HAP-1 (cell line): Measurements from ENCODE around the gene COL7A1.

ENCODE experiments used
- DNase-seq, 2 experiments: peaks; one replicate each; pipeline ENCODE4 v3.0.0-alpha.2; 2016 to 2020; ENCODE audit warnings: low spot score in 2 of 2
- H3K27me3 ChIP-seq: fragments of 250-450 bp; sonication (Bioruptor Pico); 2 replicates; pipeline ENCODE4 v1.5.1; 2020; ENCODE audit warnings: low read depth, mild to moderate bottlenecking, moderate library complexity
- H3K36me3 ChIP-seq: fragments of 250-450 bp; sonication (Bioruptor Pico); replicated peaks from 2 replicates; pipeline ENCODE4 v1.5.1; 2020; ENCODE audit warnings: mild to moderate bottlenecking
- H3K4me1 ChIP-seq: fragments of 250-450 bp; sonication (Bioruptor Pico); 2 replicates; pipeline ENCODE4 v1.5.1; 2020; ENCODE audit warnings: mild to moderate bottlenecking
- H3K4me3 ChIP-seq: fragments of 250-450 bp; sonication (Bioruptor Pico); 2 replicates; pipeline ENCODE4 v1.5.1; 2020; ENCODE audit warnings: mild to moderate bottlenecking, moderate library complexity
- H3K9me3 ChIP-seq: fragments of 250-450 bp; sonication (Bioruptor Pico); 2 replicates; pipeline ENCODE4 v1.5.1; 2020; ENCODE audit warnings: mild to moderate bottlenecking, moderate library complexity
- in situ Hi-C: fragments of 300-500 bp; cut with MboI; formaldehyde crosslinking; loops from 3 replicates; pipeline ENCODE4 v1.14.3; 2020; ENCODE audit warnings: low sequenced_read_pairs, inconsistent platforms, mixed read lengths

COL7A1 gene

GRCh38 chr3:48567500-48567899, 27.6 kb downstream of the COL7A1 start:
- Histone ChIP-seq H3K9me3 (no peaks in the 10 kb centered on the region), H3K27me3 (no peaks in the 10 kb centered on the region), H3K36me3 (no peaks in the 10 kb centered on the region), H3K4me3 (no peak overlapping the region), H3K4me1 (no peaks in the 10 kb centered on the region)
- in situ Hi-C loops, result no loop called here
- no peak for DNase-seq

- Histone ChIP-seq H3K27me3 (no peaks in the 10 kb centered on the region), H3K4me3 (no peak overlapping the region), H3K9me3 (no peaks in the 10 kb centered on the region), H3K4me1 (no peaks in the 10 kb centered on the region), H3K36me3 (no peaks in the 10 kb centered on the region)
- no peak for DNase-seq
- in situ Hi-C loops, result no loop called here
Observed at GRCh38 chr3:48567090-48567489, 28.0 kb downstream of the COL7A1 start.

DNA sequence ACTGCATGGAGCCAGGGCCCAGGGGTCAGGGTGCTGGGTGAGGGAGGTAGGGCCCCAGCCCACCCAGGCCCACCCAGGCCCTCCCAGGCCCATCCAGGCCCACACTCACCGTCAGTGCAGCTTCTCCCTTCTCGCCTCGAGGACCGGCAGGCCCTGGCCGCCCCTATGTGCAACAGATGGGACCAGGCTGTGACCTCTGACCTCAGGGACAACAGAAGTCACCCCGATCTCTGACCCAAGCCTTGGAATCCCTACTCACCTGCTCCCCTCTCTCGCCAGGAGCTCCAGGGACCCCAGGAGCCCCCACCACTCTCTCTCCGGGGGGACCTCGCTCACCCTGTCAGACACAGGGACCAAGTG, 28.7 kb downstream of the COL7A1 start:
- H3K4me1 ChIP-seq, result no peaks in the 10 kb centered on the region
- no peak for DNase-seq
- no peaks in the 10 kb centered on the region for H3K36me3 ChIP-seq
- no peak overlapping the region for H3K4me3 ChIP-seq
- H3K9me3 ChIP-seq, result no peaks in the 10 kb centered on the region
- no peaks in the 10 kb centered on the region for H3K27me3 ChIP-seq
- in situ Hi-C loops, result no loop called here

GRCh38 chr3:48565591-48566400, 29.3 kb downstream of the COL7A1 start:
- H3K27me3 ChIP-seq, result no peaks in the 10 kb centered on the region
- H3K4me3 ChIP-seq, result no peak overlapping the region
- DNase-seq, result no peak
- H3K36me3 ChIP-seq, result no peaks in the 10 kb centered on the region
- H3K9me3 ChIP-seq, result no peaks in the 10 kb centered on the region
- H3K4me1 ChIP-seq, result no peaks in the 10 kb centered on the region
- in situ Hi-C loops, result no loop called here

DNA sequence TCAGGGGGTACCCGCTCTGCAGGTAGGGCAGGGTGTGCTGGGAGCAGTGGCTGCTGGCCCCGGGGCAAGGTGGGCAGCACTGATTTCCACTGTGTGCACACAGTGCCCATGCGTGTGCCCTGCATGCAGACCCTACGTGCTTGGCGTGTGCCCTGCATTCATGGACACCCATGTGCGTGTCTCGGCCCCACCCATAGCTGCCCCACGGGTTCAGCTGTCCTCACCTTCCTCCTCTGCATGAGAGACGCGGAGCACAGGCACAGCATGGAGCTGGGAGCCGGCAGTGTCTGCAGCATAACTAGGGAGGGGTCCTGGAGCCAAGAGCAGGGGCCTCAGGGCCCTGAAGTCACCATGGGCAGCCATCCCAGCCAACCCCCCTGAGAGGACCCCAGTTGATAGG, 29.9 kb downstream of the COL7A1 start:
- Histone ChIP-seq H3K9me3 (no peaks in the 10 kb centered on the region), H3K36me3 (no peaks in the 10 kb centered on the region)

DNA sequence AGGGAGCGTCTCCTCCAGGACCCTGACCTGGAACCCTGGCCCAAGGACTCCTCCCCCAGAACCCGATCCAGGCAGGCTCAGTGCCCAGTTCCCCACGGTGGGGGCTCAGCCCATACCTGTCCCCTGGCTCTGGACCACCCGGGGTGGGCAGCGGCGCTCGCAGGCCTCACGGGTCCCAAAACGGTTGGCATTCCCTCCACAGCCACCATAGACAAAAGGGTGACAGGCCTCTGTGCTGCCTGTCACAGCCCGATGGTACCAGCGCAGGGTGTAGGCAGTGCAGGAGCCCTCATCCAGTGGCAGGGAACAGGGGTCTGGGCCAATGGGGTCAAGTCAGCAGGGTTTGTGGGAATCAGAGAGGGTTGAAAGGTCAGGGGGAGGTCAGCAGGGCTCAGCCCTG, 30.5 kb downstream of the COL7A1 start:
- Histone ChIP-seq H3K9me3 (no peaks in the 10 kb centered on the region), H3K4me1 (no peaks in the 10 kb centered on the region), H3K27me3 (no peaks in the 10 kb centered on the region), H3K36me3 (no peaks in the 10 kb centered on the region), H3K4me3 (no peak overlapping the region)
- DNase-seq, result no peak
- in situ Hi-C loops, result no loop called here

More for the DNA sequence above, 29.9 kb downstream of the COL7A1 start:
- in situ Hi-C loops, result no loop called here
- Histone ChIP-seq H3K27me3 (no peaks in the 10 kb centered on the region), H3K4me3 (no peak overlapping the region), H3K4me1 (no peaks in the 10 kb centered on the region)
- no peak for DNase-seq

GRCh38 chr3:48564022-48564421, 31.1 kb downstream of the COL7A1 start:
- no peaks in the 10 kb centered on the region for H3K27me3 ChIP-seq
- H3K9me3 ChIP-seq, result no peaks in the 10 kb centered on the region
- no peak overlapping the region for H3K4me3 ChIP-seq
- no peaks in the 10 kb centered on the region for H3K36me3 ChIP-seq
- no peaks in the 10 kb centered on the region for H3K4me1 ChIP-seq
- in situ Hi-C loops, result no loop called here
- DNase-seq, result no peak

DNA sequence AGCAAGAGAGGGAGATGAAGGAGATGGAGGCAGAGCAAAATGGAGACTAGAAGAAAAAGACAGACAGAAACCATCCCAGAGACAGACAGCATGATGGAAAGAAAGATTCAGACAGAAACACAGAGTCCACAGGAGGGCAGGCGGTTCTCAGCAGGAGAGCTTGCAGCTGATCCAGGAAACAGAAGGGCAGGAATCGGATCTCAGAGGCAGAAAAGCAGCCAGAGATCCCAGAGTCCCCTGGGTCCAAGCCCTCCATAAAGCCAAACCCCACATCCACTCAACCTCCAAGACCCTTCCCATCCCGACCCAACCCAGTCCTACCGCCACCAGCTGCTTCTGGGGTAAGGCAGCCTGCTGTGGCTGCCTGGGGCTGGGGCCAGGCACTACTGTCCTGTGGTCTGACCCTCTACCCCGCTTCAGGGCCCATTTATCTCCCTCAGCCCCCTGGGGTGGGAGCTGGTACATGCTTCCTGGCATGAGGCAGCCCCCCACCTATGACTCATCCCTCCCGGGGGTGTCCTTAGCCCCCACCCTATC, 31.7 kb downstream of the COL7A1 start, which contains the start of gene UCN2:
UCN2 (minus strand) TSS at position 400 of the 537 bp plus-strand sequence. CDS start 657 bp downstream, outside the sequence.
- Histone ChIP-seq H3K36me3 (no peaks in the 10 kb centered on the region), H3K9me3 (no peaks in the 10 kb centered on the region), H3K4me1 (no peaks in the 10 kb centered on the region), H3K27me3 (no peaks in the 10 kb centered on the region), H3K4me3 (no peak within 1 kb of the TSS)
- DNase-seq, result no peak
- in situ Hi-C loops, result no loop called here

GRCh38 chr3:48562367-48563095, 32.6 kb downstream of the COL7A1 start:
- no peak for DNase-seq
- Histone ChIP-seq H3K27me3 (no peaks in the 10 kb centered on the region), H3K4me3 (no peak overlapping the region), H3K9me3 (no peaks in the 10 kb centered on the region), H3K36me3 (no peaks in the 10 kb centered on the region), H3K4me1 (peaks cover 5% of the 10 kb centered on the region)
- in situ Hi-C loops, result no loop called here

DNA sequence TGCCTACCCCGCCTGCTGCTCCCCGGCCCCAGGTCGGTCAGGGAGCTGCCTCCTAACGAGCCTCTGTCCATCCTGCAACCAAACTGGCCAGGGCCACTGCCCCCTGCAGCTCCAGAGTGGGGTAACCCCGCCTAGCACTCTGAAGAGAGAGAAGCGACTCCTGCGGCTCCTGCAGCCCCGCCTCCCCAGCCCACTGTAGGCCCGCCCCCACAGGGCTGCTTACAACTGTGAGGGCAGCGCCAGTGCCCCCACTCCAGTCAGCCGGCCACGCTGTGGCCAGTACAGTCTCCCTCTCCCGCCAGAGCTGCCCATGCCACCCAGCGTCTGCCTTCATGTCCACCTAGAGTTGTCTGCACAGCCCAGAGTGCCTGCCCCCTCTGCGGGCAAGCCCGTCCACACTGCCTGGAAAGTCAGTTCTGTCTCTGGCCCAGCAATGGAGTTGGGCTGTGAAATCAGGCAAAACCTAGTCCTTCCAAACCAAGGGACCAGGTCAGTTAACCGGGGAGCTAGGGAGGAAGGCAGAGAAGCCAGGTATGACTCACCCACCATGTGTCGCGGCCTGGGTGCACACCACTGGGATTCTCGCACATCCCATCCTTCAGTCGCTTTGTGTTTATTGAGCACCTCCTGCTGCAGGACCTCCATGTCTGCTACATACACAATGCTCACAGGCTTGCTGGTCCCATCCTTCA, 33.9 kb downstream of the COL7A1 start:
- in situ Hi-C loops, result no loop called here
- H3K27me3 ChIP-seq, result no peaks in the 10 kb centered on the region
- H3K36me3 ChIP-seq, result no peaks in the 10 kb centered on the region
- H3K9me3 ChIP-seq, result no peaks in the 10 kb centered on the region
- H3K4me1 ChIP-seq, result peaks cover 8% of the 10 kb centered on the region
- peak in 1 of 2 experiments; percentile 66 for DNase-seq
- no peak overlapping the region for H3K4me3 ChIP-seq

DNA sequence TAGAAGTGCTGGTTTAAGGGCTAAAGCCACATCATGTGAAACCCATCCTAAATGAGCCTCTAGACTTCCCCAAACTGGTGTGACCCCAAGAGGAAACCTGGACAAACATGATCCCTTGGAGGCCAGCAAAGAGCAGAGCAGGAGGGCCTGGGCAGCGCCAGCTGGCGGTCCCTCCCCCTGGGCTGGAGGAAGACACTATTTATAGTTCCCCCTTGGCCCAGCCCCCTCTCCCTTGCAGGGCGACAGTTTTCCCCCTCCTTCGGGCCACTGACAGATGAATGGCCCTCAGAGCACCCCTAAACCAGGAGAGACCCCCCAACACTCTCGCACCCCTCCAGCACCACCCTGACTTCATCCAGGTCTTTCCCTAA, 34.5 kb downstream of the COL7A1 start:
- Histone ChIP-seq H3K36me3 (no peaks in the 10 kb centered on the region), H3K4me3 (no peak overlapping the region), H3K27me3 (no peaks in the 10 kb centered on the region), H3K4me1 (peaks cover 8% of the 10 kb centered on the region), H3K9me3 (no peaks in the 10 kb centered on the region)
- in situ Hi-C loops, result no loop called here
- no peak for DNase-seq

GRCh38 chr3:48558493-48559134, 36.5 kb downstream of the COL7A1 start:
- H3K4me3 ChIP-seq, result no peak overlapping the region
- in situ Hi-C loops, result no loop called here
- no peaks in the 10 kb centered on the region for H3K27me3 ChIP-seq
- no peak for DNase-seq
- H3K9me3 ChIP-seq, result no peaks in the 10 kb centered on the region
- no peaks in the 10 kb centered on the region for H3K36me3 ChIP-seq
- peaks cover 8% of the 10 kb centered on the region for H3K4me1 ChIP-seq

DNA sequence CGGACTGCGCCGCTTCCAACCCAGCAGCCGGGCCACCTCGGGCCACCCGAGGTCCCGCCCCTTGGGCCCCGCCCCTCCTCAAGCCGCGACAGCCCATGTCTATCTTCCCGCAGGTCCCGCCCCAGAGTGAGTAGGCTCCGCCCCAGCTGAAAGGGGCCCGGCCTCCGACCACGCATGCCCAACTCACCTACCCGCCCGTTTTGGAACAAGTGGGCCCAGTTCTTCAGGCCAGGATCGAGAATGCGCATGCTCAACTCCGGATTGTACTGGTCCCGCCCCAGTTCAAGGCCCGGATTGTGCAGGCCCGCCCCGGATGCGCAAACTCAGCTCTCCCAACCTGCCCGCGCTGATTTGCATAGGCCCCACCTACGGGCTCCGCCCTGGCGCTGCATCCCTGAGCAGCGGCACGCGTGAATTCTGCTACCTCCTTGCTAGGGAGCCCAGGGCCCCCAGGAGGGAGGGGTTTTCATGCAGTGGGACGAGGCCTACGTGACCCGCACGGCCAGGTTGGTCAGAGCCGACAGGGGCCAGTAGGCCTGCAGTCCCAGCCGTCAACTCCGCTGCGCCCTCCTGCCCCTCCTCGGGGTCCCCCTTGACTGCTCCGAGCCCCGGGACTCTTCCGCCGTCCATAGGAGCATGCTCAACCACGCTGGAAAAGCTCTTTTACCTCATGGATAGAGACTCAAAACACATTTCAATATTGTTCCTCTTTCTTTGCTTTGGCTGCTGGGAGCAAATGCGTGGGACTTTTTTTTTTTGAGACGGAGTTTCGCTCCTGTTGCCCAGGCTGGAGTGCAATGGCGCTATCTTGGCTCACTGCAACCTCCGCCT, 38.1 kb downstream of the COL7A1 start, which contains the start of gene PFKFB4:
PFKFB4 (minus strand) TSS at position 8 of the 831 bp plus-strand sequence. CDS start 26 bp downstream, outside the sequence.
- no peaks in the 10 kb centered on the region for H3K27me3 ChIP-seq
- peak within 1 kb of the TSS; percentile 52 for H3K4me3 ChIP-seq
- in situ Hi-C loops, result no loop called here
- DNase-seq, result peak; percentile 97 to 99
- H3K4me1 ChIP-seq, result peaks cover 8% of the 10 kb centered on the region
- no peaks in the 10 kb centered on the region for H3K9me3 ChIP-seq
- no peaks in the 10 kb centered on the region for H3K36me3 ChIP-seq
